Activated naive CD4-positive, alpha-beta T cell treated with anti-CD3 and anti-CD28 coated beads for 36 hours (primary cell): Measurements from ENCODE around the gene MRPS23. TPM values are rescaled to one million over a fixed set of nuclear protein-coding genes. Genes with fewer than 3 reads are reported as not detected.
"Not testable (repeated sequence)": the region's sequence is repeated elsewhere in the genome, so short reads cannot be mapped to it uniquely, and the experiment has no call there.

Experiments used
- CTCF ChIA-PET: fragments of 350-600 bp; sonication (Branson Sonifier 250); formaldehyde crosslinking; loops from one replicate; lab custom pipeline; 2021; ENCODE audit warnings: antibody characterized with exemption; lab: Charles Lee
- DNase-seq: peaks from one replicate; pipeline ENCODE4 v3.0.0-alpha.2; 2020
- H3K27ac Mint-ChIP-seq: one replicate; pipeline ENCODE4 v1.8.0; 2021; ENCODE audit warnings: mild to moderate bottlenecking, mixed read lengths
- H3K27me3 Mint-ChIP-seq: one replicate; pipeline ENCODE4 v1.8.0; 2021; ENCODE audit warnings: low read depth, mixed read lengths
- H3K36me3 Mint-ChIP-seq: one replicate; pipeline ENCODE4 v1.8.0; 2021; ENCODE audit warnings: low read depth, mixed read lengths
- H3K4me1 Mint-ChIP-seq: one replicate; pipeline ENCODE4 v1.8.0; 2021; ENCODE audit warnings: low read depth, mixed read lengths
- H3K4me3 Mint-ChIP-seq: one replicate; pipeline ENCODE4 v1.8.0; 2021; ENCODE audit warnings: mild to moderate bottlenecking, moderate library complexity, mixed read lengths
- H3K9me3 Mint-ChIP-seq: one replicate; pipeline ENCODE4 v1.8.0; 2021; ENCODE audit warnings: mixed read lengths
- intact Hi-C: fragments of 100-400 bp; cut with micrococcal nuclease; formaldehyde crosslinking; loops from one replicate; pipeline ENCODE4 v1.15.1; 2023
- total RNA-seq, 2 experiments: library from RNA; stranded (reverse); gene quantifications; one replicate each; pipeline ENCODE4 v1.2.3, GENCODE V29; 2021

Gene MRPS23
- total RNA-seq, 2 experiments from 2014 or later, result 57.5 to 59.1 TPM

GRCh38 chr17:57846056-57846945, 3.5 kb downstream of the MRPS23 start:
- H3K27ac Mint-ChIP-seq, DNase-seq, H3K9me3 Mint-ChIP-seq, intact Hi-C loops, H3K27me3 Mint-ChIP-seq, H3K4me3 Mint-ChIP-seq: not testable (repeated sequence)
- Mint-ChIP-seq H3K36me3 (peaks cover 11% of the 10 kb centered on the region), H3K4me1 (peaks cover 35% of the 10 kb centered on the region)
- CTCF ChIA-PET, result interaction anchor here (0.7 to 6.5 kb wide), 2 partner anchors 13 to 103 kb away, joined by 3 to 35 read pairs; no protein-coding TSS in a partner anchor

GRCh38 chr17:57842280-57842679, 7.6 kb downstream of the MRPS23 start:
- intact Hi-C loops, result no loop called here
- no peak overlapping the region for H3K4me3 Mint-ChIP-seq
- CTCF ChIA-PET, result no interaction called here
- H3K9me3 Mint-ChIP-seq, result no peaks in the 10 kb centered on the region
- DNase-seq, result no peak
- H3K4me1 Mint-ChIP-seq, result peaks cover 17% of the 10 kb centered on the region
- H3K27ac Mint-ChIP-seq, result no peak overlapping the region
- H3K36me3 Mint-ChIP-seq, result peaks cover 15% of the 10 kb centered on the region
- H3K27me3 Mint-ChIP-seq, result no peaks in the 10 kb centered on the region

- Mint-ChIP-seq H3K27ac (no peak overlapping the region), H3K9me3 (no peaks in the 10 kb centered on the region), H3K36me3 (peaks cover 14% of the 10 kb centered on the region), H3K4me3 (no peak overlapping the region), H3K4me1 (peaks cover 9% of the 10 kb centered on the region), H3K27me3 (no peaks in the 10 kb centered on the region)
- DNase-seq, result no peak
- CTCF ChIA-PET, result interaction anchor here (1.6 to 2.2 kb wide), 2 partner anchors 9 to 56 kb away, joined by 5 to 6 read pairs; no protein-coding TSS in a partner anchor
- intact Hi-C loops, result no loop called here
These were observed 10.3 kb downstream of the MRPS23 start for GRCh38 chr17:57839571-57839923.

- H3K9me3 Mint-ChIP-seq, result no peaks in the 10 kb centered on the region
- H3K4me1 Mint-ChIP-seq, result peaks cover 13% of the 10 kb centered on the region
- DNase-seq, result no peak
- H3K36me3 Mint-ChIP-seq, result peaks cover 14% of the 10 kb centered on the region
- intact Hi-C loops, result no loop called here
- CTCF ChIA-PET, result interaction anchor here (0.6 to 2.2 kb wide), 3 partner anchors 9 to 64 kb away, joined by 3 to 6 read pairs (median 5); no protein-coding TSS in a partner anchor
- no peak overlapping the region for H3K27ac Mint-ChIP-seq
- no peak overlapping the region for H3K4me3 Mint-ChIP-seq
- H3K27me3 Mint-ChIP-seq, result no peaks in the 10 kb centered on the region
These were observed 10.8 kb downstream of the MRPS23 start for GRCh38 chr17:57838857-57839570.

- intact Hi-C loops, result no loop called here
- DNase-seq, result no peak
- no peak overlapping the region for H3K4me3 Mint-ChIP-seq
- H3K36me3 Mint-ChIP-seq, result peaks cover 14% of the 10 kb centered on the region
- no peaks in the 10 kb centered on the region for H3K27me3 Mint-ChIP-seq
- CTCF ChIA-PET, result interaction anchor here (0.6 to 2.2 kb wide), 3 partner anchors 10 to 63 kb away, joined by 3 to 6 read pairs (median 5); no protein-coding TSS in a partner anchor
- H3K9me3 Mint-ChIP-seq, result no peaks in the 10 kb centered on the region
- no peak overlapping the region for H3K27ac Mint-ChIP-seq
- peaks cover 11% of the 10 kb centered on the region for H3K4me1 Mint-ChIP-seq
These were observed 11.4 kb downstream of the MRPS23 start for GRCh38 chr17:57838453-57838852.

- CTCF ChIA-PET, result interaction anchor here (0.7 to 3.0 kb wide), 4 partner anchors 11 to 169 kb away, joined by 3 to 28 read pairs (median 8); partner anchors contain the start of gene MRPS23
- no peak overlapping the region for H3K4me3 Mint-ChIP-seq
- intact Hi-C loops, result no loop called here
- H3K27ac Mint-ChIP-seq, result no peak overlapping the region
- peaks cover 10% of the 10 kb centered on the region for H3K36me3 Mint-ChIP-seq
- no peaks in the 10 kb centered on the region for H3K27me3 Mint-ChIP-seq
- H3K9me3 Mint-ChIP-seq, result no peaks in the 10 kb centered on the region
- peaks cover 4% of the 10 kb centered on the region for H3K4me1 Mint-ChIP-seq
- no peak for DNase-seq
These were observed 14.4 kb downstream of the MRPS23 start for GRCh38 chr17:57835333-57835900.

- H3K27me3 Mint-ChIP-seq, result no peaks in the 10 kb centered on the region
- intact Hi-C loops, result no loop called here
- peaks cover 8% of the 10 kb centered on the region for H3K36me3 Mint-ChIP-seq
- H3K9me3 Mint-ChIP-seq, result no peaks in the 10 kb centered on the region
- H3K27ac Mint-ChIP-seq, result no peak overlapping the region
- no peak overlapping the region for H3K4me3 Mint-ChIP-seq
- peaks cover 4% of the 10 kb centered on the region for H3K4me1 Mint-ChIP-seq
- peak; percentile 36 for DNase-seq
- CTCF ChIA-PET, result interaction anchor here (0.6 to 3.9 kb wide), 31 partner anchors 10 to 738 kb away, joined by 3 to 28 read pairs (median 4); partner anchors contain the start of gene MRPS23
These were observed 15.6 kb downstream of the MRPS23 start for GRCh38 chr17:57834146-57834741.

GRCh38 chr17:57833179-57833939, 16.5 kb downstream of the MRPS23 start:
- H3K27ac Mint-ChIP-seq, result no peak overlapping the region
- no peaks in the 10 kb centered on the region for H3K27me3 Mint-ChIP-seq
- no peaks in the 10 kb centered on the region for H3K9me3 Mint-ChIP-seq
- CTCF ChIA-PET, result interaction anchor here (0.6 to 3.9 kb wide), 41 partner anchors 9 to 707 kb away, joined by 3 to 28 read pairs (median 4); partner anchors contain the start of gene MRPS23
- intact Hi-C loops, result loop anchor here (1.0 to 2.0 kb wide), 4 partner anchors 50 to 702 kb away; no protein-coding TSS in a partner anchor
- peaks cover 4% of the 10 kb centered on the region for H3K4me1 Mint-ChIP-seq
- peak; percentile 83 for DNase-seq
- no peak overlapping the region for H3K4me3 Mint-ChIP-seq
- peaks cover 5% of the 10 kb centered on the region for H3K36me3 Mint-ChIP-seq

GRCh38 chr17:57832314-57833178, 17.3 kb downstream of the MRPS23 start:
- Mint-ChIP-seq H3K4me3 (no peak overlapping the region), H3K27ac (no peak overlapping the region), H3K27me3 (no peaks in the 10 kb centered on the region), H3K4me1 (peaks cover 4% of the 10 kb centered on the region), H3K9me3 (no peaks in the 10 kb centered on the region), H3K36me3 (peaks cover 5% of the 10 kb centered on the region)
- intact Hi-C loops, result loop anchor here (1.0 to 2.0 kb wide), 4 partner anchors 49 to 701 kb away; no protein-coding TSS in a partner anchor
- CTCF ChIA-PET, result interaction anchor here (0.6 to 3.9 kb wide), 33 partner anchors 8 to 706 kb away, joined by 3 to 28 read pairs (median 5); partner anchors contain the start of gene MRPS23
- DNase-seq, result no peak

- Mint-ChIP-seq H3K4me3 (no peak overlapping the region), H3K27me3 (no peaks in the 10 kb centered on the region), H3K9me3 (no peaks in the 10 kb centered on the region), H3K36me3 (no peaks in the 10 kb centered on the region), H3K4me1 (peaks cover 4% of the 10 kb centered on the region), H3K27ac (no peak overlapping the region)
- intact Hi-C loops, result no loop called here
- DNase-seq, result no peak
- CTCF ChIA-PET, result interaction anchor here (0.6 to 3.9 kb wide), 2 partner anchors 47 to 48 kb away, joined by 3 to 19 read pairs; no protein-coding TSS in a partner anchor
These were observed 19.0 kb downstream of the MRPS23 start for GRCh38 chr17:57830880-57831279.
